ENCODE results near the gene SULT1A1. TPM values are rescaled to one million over a fixed set of nuclear protein-coding genes. Genes with fewer than 3 reads are reported as not detected.

The SULT1A1 gene
- total and polyA plus RNA-seq, 2 of the 13 experiments (the other 11 are each of a cell fraction or from before 2014, with no cell fraction given) = 114 to 147 TPM

DNA sequence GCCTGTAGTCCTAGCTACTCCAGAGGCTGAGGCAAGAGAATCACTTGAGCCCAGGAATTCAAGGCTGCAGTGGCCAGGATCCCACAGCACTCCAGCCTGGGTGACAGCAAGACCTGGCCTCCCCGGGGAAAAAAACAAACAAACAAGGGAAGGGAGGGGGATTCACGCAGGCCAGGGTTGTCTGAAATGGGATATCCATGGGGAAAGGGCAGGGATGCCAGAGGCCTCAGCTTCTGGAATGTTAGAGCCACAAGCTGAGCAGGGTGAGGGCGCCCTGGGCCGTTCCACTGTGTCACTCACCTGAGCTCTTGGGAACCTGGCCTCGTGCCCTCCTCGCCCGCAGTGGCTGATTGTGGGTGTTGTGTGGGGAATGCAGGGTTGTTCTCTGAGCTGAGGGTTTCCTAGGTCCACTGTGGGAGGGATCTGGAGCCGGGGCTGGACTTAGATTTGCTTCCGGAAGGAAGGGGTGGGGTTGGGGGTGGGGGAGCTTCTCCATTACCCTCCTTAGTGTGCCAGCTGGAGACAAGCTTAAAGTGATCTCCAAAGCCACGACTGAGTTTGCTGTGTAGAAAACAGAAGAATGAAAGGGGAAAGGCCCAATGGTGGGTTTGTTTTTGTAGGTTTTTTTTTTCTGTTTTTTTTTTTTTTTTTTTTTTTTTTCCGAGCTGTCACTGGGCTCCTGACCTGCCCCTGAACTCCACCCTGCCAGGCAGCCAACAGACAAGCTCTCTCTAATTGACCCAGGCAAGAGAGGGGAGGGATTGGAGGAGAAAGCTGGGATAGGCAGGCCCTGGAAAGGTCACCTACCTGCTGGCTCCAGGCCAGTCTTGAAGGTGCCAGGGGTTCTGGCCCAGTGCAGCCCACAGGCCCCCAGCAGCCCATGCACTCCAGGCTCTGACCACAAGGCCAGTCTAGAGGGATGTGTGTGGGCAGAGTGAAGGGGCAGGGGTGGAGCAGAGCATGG is at the start of gene SULT1A1 (continued):
- TF ChIP-seq, protein P1, sequence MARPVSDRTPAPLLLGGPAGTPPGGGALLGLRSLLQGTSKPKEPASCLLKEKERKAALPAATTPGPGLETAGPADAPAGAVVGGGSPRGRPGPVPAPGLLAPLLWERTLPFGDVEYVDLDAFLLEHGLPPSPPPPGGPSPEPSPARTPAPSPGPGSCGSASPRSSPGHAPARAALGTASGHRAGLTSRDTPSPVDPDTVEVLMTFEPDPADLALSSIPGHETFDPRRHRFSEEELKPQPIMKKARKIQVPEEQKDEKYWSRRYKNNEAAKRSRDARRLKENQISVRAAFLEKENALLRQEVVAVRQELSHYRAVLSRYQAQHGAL (CRISPR knock-in tag; IDR thresholded peaks at IDR 0.05; ENCODE audit: not compliant biosample characterization) = no peak
- TF ChIP-seq, protein P2, sequence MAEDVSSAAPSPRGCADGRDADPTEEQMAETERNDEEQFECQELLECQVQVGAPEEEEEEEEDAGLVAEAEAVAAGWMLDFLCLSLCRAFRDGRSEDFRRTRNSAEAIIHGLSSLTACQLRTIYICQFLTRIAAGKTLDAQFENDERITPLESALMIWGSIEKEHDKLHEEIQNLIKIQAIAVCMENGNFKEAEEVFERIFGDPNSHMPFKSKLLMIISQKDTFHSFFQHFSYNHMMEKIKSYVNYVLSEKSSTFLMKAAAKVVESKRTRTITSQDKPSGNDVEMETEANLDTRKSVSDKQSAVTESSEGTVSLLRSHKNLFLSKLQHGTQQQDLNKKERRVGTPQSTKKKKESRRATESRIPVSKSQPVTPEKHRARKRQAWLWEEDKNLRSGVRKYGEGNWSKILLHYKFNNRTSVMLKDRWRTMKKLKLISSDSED (CRISPR knock-in tag; IDR thresholded peaks at IDR 0.05) = no peak
- TF ChIP-seq, protein P3, sequence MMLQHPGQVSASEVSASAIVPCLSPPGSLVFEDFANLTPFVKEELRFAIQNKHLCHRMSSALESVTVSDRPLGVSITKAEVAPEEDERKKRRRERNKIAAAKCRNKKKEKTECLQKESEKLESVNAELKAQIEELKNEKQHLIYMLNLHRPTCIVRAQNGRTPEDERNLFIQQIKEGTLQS (CRISPR knock-in tag; IDR thresholded peaks at IDR 0.05) = no peak
- TF ChIP-seq, protein P4, sequence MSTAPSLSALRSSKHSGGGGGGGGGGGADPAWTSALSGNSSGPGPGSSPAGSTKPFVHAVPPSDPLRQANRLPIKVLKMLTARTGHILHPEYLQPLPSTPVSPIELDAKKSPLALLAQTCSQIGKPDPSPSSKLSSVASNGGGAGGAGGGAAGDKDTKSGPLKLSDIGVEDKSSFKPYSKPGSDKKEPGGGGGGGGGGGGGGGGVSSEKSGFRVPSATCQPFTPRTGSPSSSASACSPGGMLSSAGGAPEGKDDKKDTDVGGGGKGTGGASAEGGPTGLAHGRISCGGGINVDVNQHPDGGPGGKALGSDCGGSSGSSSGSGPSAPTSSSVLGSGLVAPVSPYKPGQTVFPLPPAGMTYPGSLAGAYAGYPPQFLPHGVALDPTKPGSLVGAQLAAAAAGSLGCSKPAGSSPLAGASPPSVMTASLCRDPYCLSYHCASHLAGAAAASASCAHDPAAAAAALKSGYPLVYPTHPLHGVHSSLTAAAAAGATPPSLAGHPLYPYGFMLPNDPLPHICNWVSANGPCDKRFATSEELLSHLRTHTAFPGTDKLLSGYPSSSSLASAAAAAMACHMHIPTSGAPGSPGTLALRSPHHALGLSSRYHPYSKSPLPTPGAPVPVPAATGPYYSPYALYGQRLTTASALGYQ (CRISPR knock-in tag; IDR thresholded peaks at IDR 0.05) = 0 out of 2 replicates have a peak, but pooled peaks have one; percentile 45
- TF ChIP-seq NFE2 (CRISPR knock-in tag; IDR thresholded peaks at IDR 0.05) = no peak
- TF ChIP-seq ZNF570 (CRISPR knock-in tag; IDR thresholded peaks at IDR 0.05; ENCODE audit: borderline replicate concordance) = no peak
- no peak for TF ChIP-seq HHEX (CRISPR knock-in tag; IDR thresholded peaks at IDR 0.05)
- TF ChIP-seq, protein P5, sequence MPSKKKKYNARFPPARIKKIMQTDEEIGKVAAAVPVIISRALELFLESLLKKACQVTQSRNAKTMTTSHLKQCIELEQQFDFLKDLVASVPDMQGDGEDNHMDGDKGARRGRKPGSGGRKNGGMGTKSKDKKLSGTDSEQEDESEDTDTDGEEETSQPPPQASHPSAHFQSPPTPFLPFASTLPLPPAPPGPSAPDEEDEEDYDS (CRISPR knock-in tag; IDR thresholded peaks at IDR 0.05) = peak; percentile 74; the same call in 1 of the 2 replicates
- TF ChIP-seq GLI4 (CRISPR knock-in tag; IDR thresholded peaks at IDR 0.05; ENCODE audit: borderline replicate concordance) = no peak
- no peak for TF ChIP-seq TBX3 (IDR thresholded peaks at IDR 0.05; ENCODE audit: borderline replicate concordance)
- TF ChIP-seq MED8 (CRISPR knock-in tag; IDR thresholded peaks at IDR 0.05; ENCODE audit: insufficient replicate concordance) = peak; percentile 33
- peak; percentile 78 for TF ChIP-seq KAT8 (CRISPR knock-in tag; IDR thresholded peaks at IDR 0.05)
- TF ChIP-seq, protein P6, sequence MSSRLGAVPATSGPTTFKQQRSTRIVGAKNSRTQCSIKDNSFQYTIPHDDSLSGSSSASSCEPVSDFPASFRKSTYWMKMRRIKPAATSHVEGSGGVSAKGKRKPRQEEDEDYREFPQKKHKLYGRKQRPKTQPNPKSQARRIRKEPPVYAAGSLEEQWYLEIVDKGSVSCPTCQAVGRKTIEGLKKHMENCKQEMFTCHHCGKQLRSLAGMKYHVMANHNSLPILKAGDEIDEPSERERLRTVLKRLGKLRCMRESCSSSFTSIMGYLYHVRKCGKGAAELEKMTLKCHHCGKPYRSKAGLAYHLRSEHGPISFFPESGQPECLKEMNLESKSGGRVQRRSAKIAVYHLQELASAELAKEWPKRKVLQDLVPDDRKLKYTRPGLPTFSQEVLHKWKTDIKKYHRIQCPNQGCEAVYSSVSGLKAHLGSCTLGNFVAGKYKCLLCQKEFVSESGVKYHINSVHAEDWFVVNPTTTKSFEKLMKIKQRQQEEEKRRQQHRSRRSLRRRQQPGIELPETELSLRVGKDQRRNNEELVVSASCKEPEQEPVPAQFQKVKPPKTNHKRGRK (CRISPR knock-in tag; IDR thresholded peaks at IDR 0.05) = 0 out of 2 replicates have a peak, but pooled peaks have one; percentile 23
- peak; percentile 60 for TF ChIP-seq RXRB (CRISPR knock-in tag; IDR thresholded peaks at IDR 0.05; ENCODE audit: borderline replicate concordance)
- TF ChIP-seq, protein P7, sequence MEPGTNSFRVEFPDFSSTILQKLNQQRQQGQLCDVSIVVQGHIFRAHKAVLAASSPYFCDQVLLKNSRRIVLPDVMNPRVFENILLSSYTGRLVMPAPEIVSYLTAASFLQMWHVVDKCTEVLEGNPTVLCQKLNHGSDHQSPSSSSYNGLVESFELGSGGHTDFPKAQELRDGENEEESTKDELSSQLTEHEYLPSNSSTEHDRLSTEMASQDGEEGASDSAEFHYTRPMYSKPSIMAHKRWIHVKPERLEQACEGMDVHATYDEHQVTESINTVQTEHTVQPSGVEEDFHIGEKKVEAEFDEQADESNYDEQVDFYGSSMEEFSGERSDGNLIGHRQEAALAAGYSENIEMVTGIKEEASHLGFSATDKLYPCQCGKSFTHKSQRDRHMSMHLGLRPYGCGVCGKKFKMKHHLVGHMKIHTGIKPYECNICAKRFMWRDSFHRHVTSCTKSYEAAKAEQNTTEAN (CRISPR knock-in tag; conservative IDR thresholded peaks at IDR 0.05) = no peak
- TF ChIP-seq SRY (CRISPR knock-in tag; IDR thresholded peaks at IDR 0.05) = peak; percentile 91; the same call in 1 of the 2 replicates
- TF ChIP-seq ZNF761 (CRISPR knock-in tag; conservative IDR thresholded peaks at IDR 0.05) = no peak
- no peak for TF ChIP-seq SMYD3 (CRISPR knock-in tag; IDR thresholded peaks at IDR 0.05)
